Measurements from ENCODE around the gene CCDC187. TPM values are rescaled to one million over a fixed set of nuclear protein-coding genes. Genes with fewer than 3 reads are reported as not detected.

The CCDC187 gene
- total RNA-seq, 1 experiment from 2014 or later = 0.04 TPM

GRCh38 chr9:136210276-136210675, 93.6 kb downstream of the CCDC187 start:
- no peak for TF ChIP-seq TEAD4 (CRISPR knock-in tag; IDR thresholded peaks at IDR 0.05)
- TF ChIP-seq, protein P1, sequence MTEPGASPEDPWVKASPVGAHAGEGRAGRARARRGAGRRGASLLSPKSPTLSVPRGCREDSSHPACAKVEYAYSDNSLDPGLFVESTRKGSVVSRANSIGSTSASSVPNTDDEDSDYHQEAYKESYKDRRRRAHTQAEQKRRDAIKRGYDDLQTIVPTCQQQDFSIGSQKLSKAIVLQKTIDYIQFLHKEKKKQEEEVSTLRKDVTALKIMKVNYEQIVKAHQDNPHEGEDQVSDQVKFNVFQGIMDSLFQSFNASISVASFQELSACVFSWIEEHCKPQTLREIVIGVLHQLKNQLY (CRISPR knock-in tag; IDR thresholded peaks at IDR 0.05) = no peak
- H3K27me3 Mint-ChIP-seq (ENCODE audit: low read depth) = peaks cover 13% of the 10 kb centered on the region
- peaks cover 40% of the 10 kb centered on the region for H3K36me3 Mint-ChIP-seq
- H3K4me1 Mint-ChIP-seq = no peaks in the 10 kb centered on the region
- H3K27ac Mint-ChIP-seq = no peak overlapping the region
- POLR2A ChIA-PET = no interaction called here
- peaks cover 6% of the 10 kb centered on the region; the same call in 1 of the 2 replicates for H3K9me3 Mint-ChIP-seq
- CTCF ChIA-PET = interaction anchor here (0.7 to 1.2 kb wide), 8 partner anchors 13 to 249 kb away, joined by 3 to 8 read pairs (median 3); partner anchors contain the start of gene UBAC1
- ATAC-seq (no peak), DNase-seq (ENCODE audit: low spot score) (no peak)
- no peak overlapping the region for H3K4me3 Mint-ChIP-seq

DNA sequence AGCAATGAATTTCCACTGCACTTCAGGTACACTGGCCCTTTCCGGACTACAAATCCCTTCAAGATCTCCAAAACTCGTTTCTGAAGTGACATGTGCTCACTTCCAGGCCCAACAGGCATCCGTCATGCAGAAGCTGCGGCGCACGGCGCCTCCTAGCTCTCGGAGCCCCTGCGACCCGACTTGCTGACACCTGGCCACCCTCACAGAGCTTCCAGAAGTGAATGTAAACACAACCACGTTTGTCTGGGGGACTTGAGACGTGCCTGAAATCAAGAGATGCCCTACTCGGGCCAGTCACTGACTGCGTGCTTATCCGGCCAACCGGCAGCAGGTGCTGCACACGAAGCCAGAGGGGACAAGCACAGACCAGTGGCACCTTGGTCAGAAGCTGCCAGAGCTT, 94.1 kb downstream of the CCDC187 start:
- ATAC-seq = no peak
- Mint-ChIP-seq H3K4me3 (no peak overlapping the region), H3K4me1 (no peaks in the 10 kb centered on the region), H3K9me3 (peaks cover 4% of the 10 kb centered on the region; the same call in 1 of the 2 replicates), H3K27ac (peak overlapping the region; percentile 50; the same call in 1 of the 2 replicates), H3K27me3 (ENCODE audit: low read depth) (peaks cover 16% of the 10 kb centered on the region), H3K36me3 (peaks cover 35% of the 10 kb centered on the region)
- TF ChIP-seq ELF4 (CRISPR knock-in tag; IDR thresholded peaks at IDR 0.05; ENCODE audit: low read depth) (no peak), SP1 (CRISPR knock-in tag; conservative IDR thresholded peaks at IDR 0.05) (no peak), ZNF512 (CRISPR knock-in tag; IDR thresholded peaks at IDR 0.05; ENCODE audit: borderline replicate concordance) (no peak), NFATC4 (CRISPR knock-in tag; IDR thresholded peaks at IDR 0.05) (no peak), FOXP4 (CRISPR knock-in tag; IDR thresholded peaks at IDR 0.05) (no peak)
- TF ChIP-seq, protein P2, sequence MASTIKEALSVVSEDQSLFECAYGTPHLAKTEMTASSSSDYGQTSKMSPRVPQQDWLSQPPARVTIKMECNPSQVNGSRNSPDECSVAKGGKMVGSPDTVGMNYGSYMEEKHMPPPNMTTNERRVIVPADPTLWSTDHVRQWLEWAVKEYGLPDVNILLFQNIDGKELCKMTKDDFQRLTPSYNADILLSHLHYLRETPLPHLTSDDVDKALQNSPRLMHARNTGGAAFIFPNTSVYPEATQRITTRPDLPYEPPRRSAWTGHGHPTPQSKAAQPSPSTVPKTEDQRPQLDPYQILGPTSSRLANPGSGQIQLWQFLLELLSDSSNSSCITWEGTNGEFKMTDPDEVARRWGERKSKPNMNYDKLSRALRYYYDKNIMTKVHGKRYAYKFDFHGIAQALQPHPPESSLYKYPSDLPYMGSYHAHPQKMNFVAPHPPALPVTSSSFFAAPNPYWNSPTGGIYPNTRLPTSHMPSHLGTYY (CRISPR knock-in tag; IDR thresholded peaks at IDR 0.05) = no peak
- POLR2A ChIA-PET = no interaction called here
- DNase-seq (ENCODE audit: low spot score) = no peak
- CTCF ChIA-PET = interaction anchor here (0.9 to 1.2 kb wide), 7 partner anchors 14 to 132 kb away, joined by 3 to 8 read pairs (median 3); no protein-coding TSS in a partner anchor

DNA sequence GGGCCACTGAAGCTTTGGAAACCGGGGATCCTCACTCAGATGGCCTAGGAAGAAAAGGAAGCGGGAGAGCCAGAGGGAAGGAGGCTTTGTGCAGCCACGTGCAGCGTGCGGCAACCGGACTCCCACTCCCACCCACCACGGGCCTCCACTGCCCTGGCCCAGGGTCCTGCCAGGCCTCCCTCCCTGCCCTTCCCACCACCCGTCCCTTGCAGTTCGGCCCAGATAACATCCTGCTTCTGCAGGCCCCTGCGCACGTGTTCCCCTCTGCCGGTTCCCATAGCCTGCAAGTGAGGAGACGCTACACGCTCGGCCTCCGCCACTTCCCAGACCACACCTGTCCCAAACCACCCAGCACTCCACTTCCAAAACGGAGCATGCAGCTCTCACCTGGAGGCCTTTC, 94.7 kb downstream of the CCDC187 start:
- no peaks in the 10 kb centered on the region for H3K4me1 Mint-ChIP-seq
- ChIA-PET CTCF (interaction anchor here (0.9 to 1.2 kb wide), 3 partner anchors 39 to 75 kb away, joined by 3 to 8 read pairs (median 3); no protein-coding TSS in a partner anchor), POLR2A (no interaction called here)
- 0 out of 2 replicates have a peak, but pooled peaks cover 3% of the 10 kb centered on the region for H3K9me3 Mint-ChIP-seq
- peaks cover 21% of the 10 kb centered on the region for H3K27me3 Mint-ChIP-seq (ENCODE audit: low read depth)
- DNase-seq (ENCODE audit: low spot score) = no peak
- H3K4me3 Mint-ChIP-seq = no peak overlapping the region
- no peak for ATAC-seq
- H3K36me3 Mint-ChIP-seq = peaks cover 29% of the 10 kb centered on the region
- H3K27ac Mint-ChIP-seq = no peak overlapping the region
- TF ChIP-seq, protein P1 (CRISPR knock-in tag; IDR thresholded peaks at IDR 0.05) = no peak
- TF ChIP-seq ATF2 (CRISPR knock-in tag; IDR thresholded peaks at IDR 0.05; ENCODE audit: borderline replicate concordance, low read depth) = no peak
- TF ChIP-seq ZNF138 (CRISPR knock-in tag; conservative IDR thresholded peaks at IDR 0.05) = no peak
- TF ChIP-seq ATF1 (CRISPR knock-in tag; IDR thresholded peaks at IDR 0.05) = no peak
- no peak for TF ChIP-seq ZNF512 (CRISPR knock-in tag; IDR thresholded peaks at IDR 0.05; ENCODE audit: borderline replicate concordance)
- no peak for TF ChIP-seq MYBL2 (CRISPR knock-in tag; IDR thresholded peaks at IDR 0.05)
- no peak for TF ChIP-seq NFYB (CRISPR knock-in tag; conservative IDR thresholded peaks at IDR 0.05; ENCODE audit: low read depth)
- TF ChIP-seq NR3C1 (CRISPR knock-in tag; conservative IDR thresholded peaks at IDR 0.05; ENCODE audit: low read depth) = no peak
- TF ChIP-seq SOX15 (CRISPR knock-in tag; IDR thresholded peaks at IDR 0.05) = no peak
- TF ChIP-seq SMAD4 (CRISPR knock-in tag; IDR thresholded peaks at IDR 0.05) = no peak
- TF ChIP-seq CTCF (IDR thresholded peaks at IDR 0.05) = no peak
- TF ChIP-seq ZNF396 (CRISPR knock-in tag; IDR thresholded peaks at IDR 0.05; ENCODE audit: borderline replicate concordance) = no peak
